RCC 7860 (cell line): ENCODE results near the gene SGCD.

ENCODE experiments used
- DNase-seq: peaks from one replicate; pipeline ENCODE4 v3.0.0-alpha.2; 2015; ENCODE audit warnings: low spot score
- FAIRE-seq: peaks from 2 replicates; lab custom pipeline; 2012; peaks lifted over from hg19 to GRCh38; lab: Jason Lieb, UNC

Gene SGCD

DNA sequence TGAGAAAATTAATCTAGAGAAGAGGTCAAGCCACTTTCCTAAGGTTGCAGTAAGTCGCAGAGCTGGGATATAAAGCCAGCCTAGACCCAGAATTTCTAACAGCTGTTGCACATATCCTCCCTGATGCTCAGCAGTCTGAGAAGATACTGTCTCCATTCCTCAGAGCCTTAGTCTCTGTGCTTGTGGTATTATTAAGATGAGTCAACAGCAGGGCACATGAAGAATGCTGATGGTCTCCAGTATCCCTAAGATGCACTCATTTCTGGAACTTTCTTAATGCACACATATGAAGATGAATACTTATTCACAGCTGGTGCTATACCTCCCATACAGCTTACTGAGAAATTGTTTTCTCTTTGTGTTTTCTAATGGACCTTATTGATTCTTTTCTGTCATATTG is 32.5 kb downstream of the SGCD start:
- no peak for DNase-seq
- FAIRE-seq: no peak

DNA sequence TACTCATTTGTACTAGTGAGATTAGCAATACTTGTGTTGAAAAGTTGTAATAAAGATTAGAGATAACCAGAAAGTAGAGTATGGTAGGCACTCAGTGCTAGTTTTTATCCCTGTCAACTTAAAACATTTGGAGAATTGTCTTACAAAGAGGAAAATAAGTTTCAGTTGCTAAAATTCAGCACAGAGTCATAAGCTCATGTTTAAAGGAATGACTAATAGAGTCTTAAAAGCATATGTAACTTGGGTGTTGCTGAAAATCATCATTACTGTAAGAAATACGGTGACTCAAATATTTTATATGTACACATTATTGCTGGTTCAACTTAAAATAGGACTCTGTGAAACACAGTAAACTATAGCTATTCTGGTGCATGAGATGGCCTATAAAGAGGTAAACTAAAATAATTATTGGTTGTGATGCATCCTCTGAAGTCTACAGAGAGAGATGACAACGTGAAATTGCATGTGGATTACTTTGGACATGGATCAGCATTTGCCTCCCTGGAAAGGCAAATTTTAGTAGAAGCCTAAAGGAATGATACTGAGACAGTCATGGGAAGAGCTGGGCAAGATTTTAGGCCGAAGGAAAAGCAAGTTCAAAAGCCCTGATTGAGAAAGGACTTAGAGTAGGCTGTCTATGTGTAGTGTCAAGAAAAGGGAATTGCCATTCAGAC is 34.6 kb downstream of the SGCD start:
- no peak for FAIRE-seq
- no peak for DNase-seq

DNA sequence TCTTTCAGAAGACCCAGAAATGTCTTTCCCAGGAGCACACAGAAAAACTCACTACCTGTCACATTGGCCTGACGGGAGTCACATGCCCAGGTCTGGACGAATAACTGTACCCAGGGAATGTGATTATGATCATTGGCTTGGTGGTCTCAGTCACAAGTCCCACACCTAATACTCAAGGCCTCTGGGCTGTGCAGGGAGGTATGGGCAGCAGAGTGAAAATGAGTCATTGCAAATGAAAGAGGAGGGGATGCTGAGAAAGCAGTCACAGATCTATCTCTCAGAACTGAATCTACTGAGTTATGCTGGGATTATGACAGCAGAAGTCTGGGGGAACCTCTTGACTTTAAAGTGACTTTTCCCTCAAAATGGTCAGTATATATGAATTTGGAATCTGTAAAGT is 36.9 kb downstream of the SGCD start:
- no peak for DNase-seq
- no peak for FAIRE-seq

DNA sequence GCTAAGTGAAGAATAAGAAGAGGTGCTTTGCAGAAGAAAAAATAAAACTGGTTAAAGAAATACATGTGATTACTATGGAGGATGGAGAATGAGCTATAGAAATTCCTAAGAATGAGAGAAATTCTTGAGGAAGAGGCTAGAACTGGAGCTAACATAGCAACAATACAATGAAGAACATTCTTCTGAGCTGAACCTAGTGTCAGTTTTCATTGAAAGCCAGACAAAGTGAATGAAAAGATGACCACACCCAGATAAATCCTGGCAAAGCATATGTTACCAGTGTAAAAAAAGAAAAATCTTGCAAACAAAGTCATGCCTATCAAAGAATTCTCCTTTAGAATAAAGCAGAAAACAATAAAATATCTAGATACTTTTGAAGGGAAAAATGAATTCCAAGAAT is 39.6 kb downstream of the SGCD start:
- FAIRE-seq (no peak), DNase-seq (no peak)

DNA sequence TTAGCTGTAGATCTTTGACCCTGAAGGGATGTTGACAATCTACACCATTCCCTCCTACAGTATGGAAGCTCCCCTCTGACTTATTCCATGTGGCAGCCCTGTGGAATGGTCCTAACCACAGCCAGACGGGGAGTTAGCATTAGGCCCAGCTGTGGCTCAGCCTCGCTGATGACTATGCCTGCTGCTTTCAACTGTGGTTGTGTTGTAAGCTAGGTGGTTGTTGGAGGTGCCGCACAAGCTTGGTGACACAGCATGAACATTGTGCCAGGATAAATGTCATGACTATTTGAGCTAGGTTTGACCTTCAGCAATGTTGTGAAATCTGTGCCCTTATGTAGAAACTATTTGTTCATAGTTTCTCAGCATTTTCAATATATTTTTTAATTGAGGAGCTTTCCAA is 40.6 kb downstream of the SGCD start:
- DNase-seq: peak; percentile 17
- no peak for FAIRE-seq

DNA sequence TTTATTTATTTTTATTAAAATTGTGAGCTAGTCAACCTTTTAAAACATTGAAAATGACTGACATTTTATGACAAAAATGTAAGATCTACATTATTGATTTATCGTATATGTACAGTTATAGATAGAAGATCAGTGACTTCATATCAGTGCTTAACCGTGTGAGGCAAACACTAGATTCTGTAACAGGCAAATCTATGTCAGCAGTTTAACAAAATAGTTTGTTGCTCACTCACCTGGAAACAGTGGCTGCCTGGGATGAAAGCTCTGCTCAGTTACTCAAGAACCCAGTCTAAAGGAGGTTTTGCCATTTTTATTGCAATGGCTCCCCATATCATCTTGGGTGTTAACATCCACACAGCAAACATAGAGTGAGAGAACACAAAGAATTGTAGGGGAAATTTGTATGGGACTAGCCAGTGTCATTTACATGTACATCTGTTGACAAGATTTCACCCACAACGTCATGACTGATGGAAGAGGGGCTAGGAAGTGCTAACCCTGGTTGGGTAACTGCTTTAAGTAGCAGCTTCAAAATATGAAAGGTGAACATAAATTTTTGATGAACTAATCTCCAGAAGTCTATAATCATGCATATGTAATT is 49.0 kb downstream of the SGCD start:
- no peak for FAIRE-seq
- no peak for DNase-seq

DNA sequence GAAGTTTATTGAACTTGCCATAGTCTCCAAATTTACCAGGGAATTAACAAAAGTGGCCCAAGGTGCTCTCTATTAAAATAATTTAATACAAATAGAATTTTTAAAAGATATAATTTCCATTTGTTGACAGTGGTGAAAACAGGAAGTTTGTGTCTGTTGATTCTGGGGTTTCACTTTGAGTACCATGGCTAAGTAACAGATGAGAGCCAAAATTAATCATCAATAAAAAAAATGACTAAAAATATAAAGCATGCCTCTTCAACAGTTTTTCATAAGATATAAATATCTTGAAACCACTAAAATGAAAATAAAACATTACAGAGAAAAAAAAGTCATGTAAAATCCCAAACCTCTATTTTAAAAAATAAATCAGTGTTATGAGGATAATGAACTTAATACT is 49.8 kb downstream of the SGCD start:
- FAIRE-seq (no peak), DNase-seq (no peak)

DNA sequence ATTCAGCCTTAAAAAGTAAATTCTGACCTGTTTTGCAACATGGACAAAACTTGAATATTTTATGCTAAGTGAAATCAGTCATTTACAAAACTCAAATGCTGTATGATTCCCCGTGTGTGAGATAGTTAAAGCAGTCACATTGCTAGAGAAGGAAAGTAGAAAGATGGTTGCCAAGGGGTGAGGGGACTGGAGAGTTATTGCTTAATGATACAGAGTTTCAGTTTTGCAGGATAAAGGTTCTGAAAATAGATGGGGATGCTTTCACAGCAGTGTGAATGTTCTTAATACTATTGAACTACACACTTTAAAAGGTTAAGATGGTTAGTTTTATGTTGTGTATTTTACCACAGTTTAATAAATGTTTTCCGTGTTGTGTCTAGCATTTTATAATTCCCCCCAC is 51.2 kb downstream of the SGCD start:
- DNase-seq (no peak), FAIRE-seq (no peak)

DNA sequence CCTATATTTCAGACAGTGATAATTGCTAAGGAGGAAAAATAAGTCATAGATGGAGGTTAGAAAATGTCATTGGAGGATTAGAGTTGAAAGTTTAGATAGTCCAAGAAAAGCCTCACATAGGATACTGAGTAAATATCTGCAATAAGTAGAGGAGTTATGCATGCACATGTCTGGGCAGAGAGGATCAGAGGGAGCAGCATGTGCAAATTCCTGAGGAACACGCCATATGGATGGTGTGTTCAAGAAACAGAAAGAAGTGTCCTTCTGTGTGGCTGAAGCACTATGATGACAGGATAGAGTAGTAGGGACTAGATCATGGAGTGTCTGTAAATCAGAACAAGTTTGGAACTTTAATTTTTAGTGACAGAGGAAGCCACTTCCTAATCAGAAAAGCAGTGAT is 52.2 kb downstream of the SGCD start:
- DNase-seq (no peak), FAIRE-seq (no peak)

DNA sequence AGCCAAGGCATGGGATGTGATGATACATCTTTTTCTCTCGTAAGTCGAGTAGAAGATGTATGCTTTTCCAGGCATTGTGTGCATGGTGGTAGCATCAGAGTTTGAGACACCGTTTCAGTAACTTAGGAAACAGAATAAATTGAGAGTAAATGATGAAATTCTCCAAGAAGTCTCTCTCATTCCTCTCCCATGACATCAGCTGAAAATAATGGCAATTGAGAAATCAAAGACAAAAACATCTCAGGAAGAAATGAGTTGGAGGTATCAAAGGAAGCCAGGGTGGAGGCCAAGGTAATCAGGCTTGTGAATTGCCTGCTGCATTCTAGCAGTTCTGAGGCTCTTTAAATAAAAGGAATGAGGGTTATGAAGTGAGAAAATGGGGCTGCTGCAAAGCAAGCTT is 53.9 kb downstream of the SGCD start:
- DNase-seq (no peak), FAIRE-seq (no peak)

DNA sequence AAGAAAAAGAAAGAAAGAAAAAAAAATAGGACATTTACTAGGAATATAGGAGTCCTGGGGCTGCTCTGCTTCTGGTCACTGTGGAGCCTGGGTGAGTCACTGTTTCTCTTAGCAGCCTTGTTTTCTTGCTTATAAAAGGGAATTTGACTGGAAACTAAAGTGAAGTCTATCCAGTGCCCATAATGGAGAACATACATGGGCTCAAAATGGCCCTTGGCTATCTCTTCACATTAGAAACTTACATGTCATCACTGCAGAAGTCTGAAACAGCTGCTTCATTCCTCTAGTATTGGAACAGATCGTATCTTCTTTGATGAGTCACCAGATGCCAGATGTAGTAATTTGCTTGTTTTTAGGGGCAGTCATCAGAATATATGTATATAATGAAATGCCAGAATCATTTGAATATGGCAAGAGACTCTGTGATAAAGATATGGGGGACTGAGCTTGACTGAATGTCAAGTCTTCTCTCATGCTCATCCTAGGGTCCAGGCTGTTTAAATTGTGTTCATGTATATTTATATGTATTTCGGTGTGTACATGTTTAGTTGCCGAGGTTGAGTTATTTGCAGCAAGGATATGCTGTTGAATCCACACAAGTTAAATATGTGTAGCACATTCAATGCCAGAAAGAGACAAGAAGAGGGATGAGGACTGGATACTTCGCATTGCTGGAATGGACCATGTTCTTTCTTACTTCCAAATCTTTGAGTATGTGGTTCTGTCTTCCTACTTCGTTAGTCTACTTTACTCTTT is 56.7 kb downstream of the SGCD start:
- FAIRE-seq: no peak

DNA sequence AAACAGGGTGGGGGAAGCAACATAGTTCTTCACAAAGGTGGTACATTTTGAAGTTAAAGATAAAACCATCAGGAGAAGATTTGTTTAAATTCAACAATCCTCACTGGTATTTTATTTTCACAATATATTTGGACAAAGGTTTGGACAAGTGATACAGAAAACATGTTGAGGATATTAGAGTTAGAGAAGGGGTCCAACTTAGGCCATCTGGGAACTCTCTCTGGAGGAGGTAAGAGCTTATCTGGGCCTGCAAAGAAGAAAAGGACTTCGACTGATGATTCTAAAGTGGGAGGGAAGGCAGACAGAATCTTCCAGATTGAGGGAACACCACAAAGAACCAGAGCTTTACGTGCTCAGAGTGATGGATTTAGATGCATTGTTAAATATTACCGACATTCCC is 58.5 kb downstream of the SGCD start:
- FAIRE-seq (no peak), DNase-seq (no peak)

More for the DNA sequence above, 56.7 kb downstream of the SGCD start:
- no peak for DNase-seq

DNA sequence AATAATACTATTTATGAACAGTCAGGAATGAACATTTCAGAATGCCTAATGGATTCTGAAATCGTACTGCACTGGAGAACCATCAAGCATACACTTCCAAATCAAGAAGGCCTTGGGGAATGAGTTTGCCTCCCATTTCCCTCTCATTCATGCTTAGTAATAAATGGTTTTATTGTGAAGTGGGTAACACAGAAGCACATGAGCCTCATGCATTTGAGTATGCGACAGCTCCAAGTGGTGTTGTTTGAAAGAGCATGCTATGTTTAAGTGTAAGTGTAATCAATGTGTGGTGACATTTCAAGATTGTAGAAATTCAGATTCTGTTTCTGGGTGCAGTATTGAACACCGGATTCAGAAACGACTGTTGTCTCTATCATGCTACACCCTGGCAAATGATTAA is 60.0 kb downstream of the SGCD start:
- FAIRE-seq (no peak), DNase-seq (no peak)

DNA sequence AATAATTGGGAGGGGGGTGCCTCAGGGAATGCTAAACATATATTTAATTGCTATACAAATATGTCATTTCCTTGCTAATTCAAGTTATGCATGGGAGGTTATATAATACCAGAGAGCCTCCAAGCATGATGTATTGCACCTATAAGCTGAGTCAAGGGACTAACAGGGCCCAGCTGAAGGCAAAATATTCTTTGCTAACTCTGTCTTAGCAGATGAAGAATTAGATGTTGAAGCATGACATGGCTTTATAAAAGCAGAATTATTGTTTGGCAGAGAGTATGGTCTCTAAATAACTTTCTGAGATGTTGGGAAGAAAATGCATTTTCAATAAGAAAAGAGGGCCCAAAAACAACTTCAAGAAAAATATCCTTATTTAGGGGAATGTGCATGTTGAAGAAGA is 60.4 kb downstream of the SGCD start:
- DNase-seq (no peak), FAIRE-seq (no peak)

DNA sequence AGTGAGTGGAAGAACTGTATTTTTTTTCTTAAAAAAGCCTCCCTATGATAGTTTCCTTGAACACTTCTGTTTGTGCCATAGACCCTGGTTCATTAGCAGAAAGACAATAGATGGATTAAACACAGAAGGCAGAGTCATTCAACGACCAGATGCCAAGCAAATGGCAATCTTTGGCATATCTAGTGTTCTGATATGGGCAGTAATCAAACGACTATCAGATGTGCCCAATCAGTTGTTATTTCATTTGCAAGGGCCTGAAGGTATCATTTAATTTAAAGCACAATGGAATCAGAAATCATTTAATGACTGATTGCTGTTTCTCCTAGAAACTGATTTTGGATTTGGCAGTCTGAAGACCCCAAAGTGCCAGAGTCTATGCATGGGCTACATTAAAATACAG is 61.3 kb downstream of the SGCD start:
- DNase-seq: no peak
- no peak for FAIRE-seq

DNA sequence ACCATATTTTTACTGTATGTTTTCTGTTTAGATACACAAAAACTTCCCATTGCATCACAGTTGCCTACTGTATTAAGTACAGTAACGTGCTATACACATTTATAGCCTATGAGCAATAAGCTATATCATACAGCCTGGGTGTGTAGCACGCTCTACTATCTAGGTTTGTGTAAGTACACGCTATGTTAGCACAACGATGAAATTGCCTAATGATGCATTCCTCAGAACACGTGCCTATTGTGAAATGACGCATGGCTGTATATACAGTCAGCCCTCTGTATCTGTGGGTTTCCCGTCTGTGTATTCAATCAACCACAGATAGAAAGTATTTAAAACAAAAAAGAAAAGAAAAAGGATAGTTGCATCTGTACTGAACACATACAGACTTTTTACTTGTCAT is 64.2 kb downstream of the SGCD start:
- DNase-seq: no peak
- no peak for FAIRE-seq

DNA sequence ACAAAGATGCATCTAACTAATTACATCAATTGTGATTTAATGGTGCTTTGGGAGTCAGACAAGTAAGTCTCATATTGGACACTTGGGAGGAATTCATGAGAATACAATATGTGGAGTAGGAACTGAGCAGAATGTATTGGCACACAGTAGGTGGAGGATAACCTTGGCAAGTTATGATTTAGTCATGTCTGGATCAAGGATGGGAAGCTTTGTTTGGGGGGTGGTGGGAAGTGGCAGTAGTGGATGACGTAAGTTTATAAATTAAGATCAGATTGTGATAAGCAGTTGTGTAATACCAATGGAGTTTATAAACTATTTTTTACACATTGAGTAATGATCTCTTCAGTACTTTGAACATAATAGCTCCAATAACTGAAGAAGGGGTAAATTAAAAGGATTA is 67.0 kb downstream of the SGCD start:
- DNase-seq: no peak
- no peak for FAIRE-seq

DNA sequence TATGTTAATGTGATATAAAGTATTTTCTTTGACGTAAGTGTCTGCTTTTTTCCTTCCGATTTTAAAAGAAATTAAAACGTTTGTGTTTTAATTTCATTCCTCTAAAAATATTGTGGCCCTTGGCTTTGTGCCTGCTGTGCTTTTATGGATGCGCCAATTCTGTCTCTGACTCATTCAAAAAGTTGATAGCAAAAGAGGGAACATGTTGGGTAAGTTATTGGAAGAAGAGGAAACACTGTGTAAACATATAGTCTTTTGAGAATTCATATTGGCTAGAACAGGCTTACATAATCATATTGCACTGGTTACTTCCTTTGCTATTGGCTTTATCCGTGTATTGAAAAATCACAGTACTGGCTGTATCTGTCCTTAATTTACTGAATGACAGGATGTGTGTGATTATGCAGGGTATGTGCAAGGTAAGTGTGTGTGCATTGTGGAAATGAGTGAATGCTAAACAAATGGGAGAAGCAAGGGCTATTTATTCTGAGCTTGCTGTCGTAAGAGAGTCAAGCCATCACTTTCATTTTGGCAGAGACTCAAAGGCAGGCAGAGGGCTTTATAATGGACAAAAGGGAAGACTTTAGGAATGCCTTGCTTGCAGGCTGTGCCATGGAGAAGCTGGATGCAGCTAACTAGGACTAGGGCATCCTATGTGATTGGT is 67.8 kb downstream of the SGCD start:
- DNase-seq: no peak
- no peak for FAIRE-seq

DNA sequence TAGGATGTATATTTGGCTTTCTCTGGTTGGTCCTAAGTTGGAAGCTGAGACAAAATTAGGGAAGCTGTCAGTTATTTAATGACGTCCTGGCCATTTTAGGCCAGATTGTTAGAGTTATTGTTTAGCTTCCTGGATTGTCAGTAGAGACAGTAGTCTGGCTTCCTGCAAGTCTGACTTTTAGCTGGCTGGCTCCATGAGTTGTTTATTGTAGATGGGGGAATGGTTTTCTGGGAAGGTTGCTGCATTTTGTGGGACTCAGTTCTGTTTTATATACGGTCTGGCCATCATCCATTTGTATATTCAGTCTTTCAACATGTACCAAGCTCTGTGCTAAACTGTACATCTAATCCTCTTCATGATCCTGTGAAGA is 68.3 kb downstream of the SGCD start:
- no peak for FAIRE-seq

DNA sequence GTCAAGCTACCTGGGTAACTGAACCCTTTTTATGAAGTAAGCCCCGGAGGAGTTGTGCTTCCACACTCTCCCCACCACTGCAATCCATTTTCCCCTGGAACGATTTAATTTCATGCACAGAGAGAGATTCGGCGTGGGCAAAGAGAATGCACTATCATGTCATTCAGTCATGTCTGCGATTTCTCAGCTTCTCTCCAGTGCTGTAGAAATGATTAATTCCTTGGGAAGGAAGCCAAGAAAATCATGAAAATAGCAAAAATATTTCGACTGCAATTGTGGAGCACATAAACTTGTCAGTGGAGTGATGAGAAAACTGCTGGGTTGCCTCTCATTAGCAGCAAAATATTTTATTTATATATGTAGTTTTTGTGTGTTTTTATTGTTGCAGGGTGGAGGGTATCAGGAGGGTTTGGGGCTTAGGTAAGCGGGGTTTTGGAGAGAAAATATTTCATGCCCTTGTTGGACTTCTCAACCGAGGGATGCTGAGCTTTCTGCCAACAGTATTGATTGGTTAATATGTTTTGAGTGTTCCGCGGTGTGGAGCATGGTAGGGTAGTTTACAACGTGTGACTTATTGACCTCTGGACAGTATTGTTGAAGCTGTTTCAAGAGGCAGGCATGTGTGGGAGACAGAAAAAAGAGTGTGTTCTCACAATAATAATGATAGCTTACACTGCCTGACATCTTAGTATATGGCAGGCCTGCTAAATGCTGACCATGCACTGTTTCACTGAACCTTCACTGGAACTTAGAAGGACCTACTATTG is 69.3 kb downstream of the SGCD start:
- DNase-seq (no peak), FAIRE-seq (no peak)

More for the DNA sequence above, 68.3 kb downstream of the SGCD start:
- DNase-seq: no peak

DNA sequence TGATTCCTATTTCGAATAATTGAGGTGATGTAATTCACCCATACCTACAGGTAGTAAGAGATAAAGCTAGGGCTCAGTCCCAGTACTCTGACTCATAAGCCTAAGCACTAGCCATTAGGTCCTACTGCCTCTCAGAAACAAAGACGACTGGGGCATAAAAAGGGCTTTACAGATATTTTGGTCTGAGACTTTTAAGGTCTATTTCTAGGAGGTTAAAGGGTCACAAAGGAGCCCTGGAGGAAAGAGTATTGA is 69.8 kb downstream of the SGCD start:
- DNase-seq: no peak
- no peak for FAIRE-seq
